Sigmoid colon (tissue), 4 donors: ENCODE data around the gene STK10.

Experiments
- POLR2A ChIP-seq, 2 donors: fragments of 450-650 bp; IDR thresholded peaks; one replicate each; pipeline ENCODE4 v1.6.1; 2016; ENCODE audit warnings: antibody characterized with exemption in 2 of 2, mild to moderate bottlenecking in 2 of 2, moderate library complexity in 2 of 2
- POLR2AphosphoS5 ChIP-seq, 4 donors: sonication (generic); formaldehyde crosslinking; IDR thresholded peaks; one replicate each; pipeline ENCODE4 v1.6.1; 2017; ENCODE audit warnings: antibody characterized with exemption in 4 of 4
- TF ChIP-seq, protein P1 (sequence below), 4 experiments: fragments of 450-650 bp in 3 of 4; fragments of 200-600 bp in 1 of 4; IDR thresholded peaks; one replicate each; pipeline ENCODE4 v1.5.1; 2016 to 2019; ENCODE audit warnings: antibody characterized with exemption in 4 of 4, mild to moderate bottlenecking in 3 of 4, moderate library complexity in 2 of 4

DNA sequence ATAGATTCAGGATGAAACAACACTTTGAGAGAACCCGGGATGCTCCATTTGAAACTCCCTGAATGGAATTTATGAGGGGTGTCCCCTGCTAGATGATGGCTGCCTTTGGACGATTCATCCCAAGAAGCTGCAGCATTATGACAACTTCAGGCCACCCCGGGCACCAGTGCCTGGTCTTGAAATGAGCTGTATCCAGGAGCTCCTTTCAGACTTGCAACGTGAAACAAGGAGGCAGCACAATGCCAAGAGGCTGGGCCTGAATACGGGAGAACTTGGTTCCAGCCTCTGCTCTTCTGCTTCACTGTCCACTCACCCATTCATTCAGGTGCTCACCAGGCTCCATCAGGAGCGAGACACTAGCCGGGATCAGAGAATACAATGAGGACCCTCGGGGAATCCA, 78.3 kb downstream of the STK10 start:
- TF ChIP-seq, protein P1, sequence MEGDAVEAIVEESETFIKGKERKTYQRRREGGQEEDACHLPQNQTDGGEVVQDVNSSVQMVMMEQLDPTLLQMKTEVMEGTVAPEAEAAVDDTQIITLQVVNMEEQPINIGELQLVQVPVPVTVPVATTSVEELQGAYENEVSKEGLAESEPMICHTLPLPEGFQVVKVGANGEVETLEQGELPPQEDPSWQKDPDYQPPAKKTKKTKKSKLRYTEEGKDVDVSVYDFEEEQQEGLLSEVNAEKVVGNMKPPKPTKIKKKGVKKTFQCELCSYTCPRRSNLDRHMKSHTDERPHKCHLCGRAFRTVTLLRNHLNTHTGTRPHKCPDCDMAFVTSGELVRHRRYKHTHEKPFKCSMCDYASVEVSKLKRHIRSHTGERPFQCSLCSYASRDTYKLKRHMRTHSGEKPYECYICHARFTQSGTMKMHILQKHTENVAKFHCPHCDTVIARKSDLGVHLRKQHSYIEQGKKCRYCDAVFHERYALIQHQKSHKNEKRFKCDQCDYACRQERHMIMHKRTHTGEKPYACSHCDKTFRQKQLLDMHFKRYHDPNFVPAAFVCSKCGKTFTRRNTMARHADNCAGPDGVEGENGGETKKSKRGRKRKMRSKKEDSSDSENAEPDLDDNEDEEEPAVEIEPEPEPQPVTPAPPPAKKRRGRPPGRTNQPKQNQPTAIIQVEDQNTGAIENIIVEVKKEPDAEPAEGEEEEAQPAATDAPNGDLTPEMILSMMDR (IDR thresholded peaks at IDR 0.05): no peak
- TF ChIP-seq POLR2A (IDR thresholded peaks at IDR 0.05) (no peak), POLR2AphosphoS5 (IDR thresholded peaks at IDR 0.05) (no peak)
